HK-2 (cell line): ENCODE data around the gene DYNC1LI1.
"Not testable (repeated sequence)": the region's sequence is repeated elsewhere in the genome, so short reads cannot be mapped to it uniquely, and the experiment has no call there.

Experiments
- DNase-seq: peaks from one replicate; pipeline ENCODE4 v3.0.0-alpha.2; 2018; ENCODE audit not compliant: unreplicated experiment

The DYNC1LI1 gene

DNA sequence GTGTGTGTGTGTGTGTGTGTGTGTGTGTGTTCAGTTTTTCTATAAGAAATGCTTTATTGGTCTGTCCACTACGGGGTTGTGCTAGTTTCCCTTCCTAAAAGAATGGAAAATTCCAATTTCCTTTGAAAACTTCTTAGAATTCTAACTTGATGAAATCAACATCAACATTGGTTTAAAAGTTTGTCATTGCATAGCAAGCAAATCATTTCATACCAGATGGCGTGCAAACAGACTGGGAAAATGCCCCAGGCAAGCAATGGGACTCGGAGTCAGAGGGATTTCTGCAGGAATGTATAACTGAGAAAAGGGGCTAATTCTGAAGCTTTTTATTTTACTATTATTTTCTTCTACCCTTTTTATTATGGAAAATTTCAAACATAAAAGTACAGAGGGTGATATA, 13.1 kb upstream of the DYNC1LI1 start:
- DNase-seq: no peak

DNA sequence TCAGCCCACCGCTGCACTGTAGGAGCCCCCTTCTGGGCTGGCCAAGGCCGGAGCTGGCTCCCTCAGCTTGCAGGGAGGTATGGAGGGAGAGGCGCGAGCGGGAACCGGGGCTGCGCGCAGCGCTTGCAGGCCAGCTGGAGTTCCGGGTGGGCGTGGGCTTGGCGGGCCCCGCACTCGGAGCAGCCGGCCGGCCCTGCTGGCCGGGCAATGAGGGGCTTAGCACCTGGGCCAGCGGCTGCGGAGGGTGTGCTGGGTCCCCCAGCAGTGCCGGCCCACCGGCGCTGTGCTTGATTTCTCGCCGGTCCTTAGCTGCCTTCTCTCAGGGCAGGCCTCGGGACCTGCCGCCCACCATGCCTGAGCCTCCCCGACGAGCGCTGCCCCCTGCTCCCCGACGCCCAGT, 8.0 kb upstream of the DYNC1LI1 start:
- DNase-seq: not testable (repeated sequence)

- DNase-seq: no peak
Measured at GRCh38 chr3:32577581-32578556, 7.2 kb upstream of the DYNC1LI1 start.

GRCh38 chr3:32577174-32577573, 6.5 kb upstream of the DYNC1LI1 start:
- DNase-seq: no peak

DNA sequence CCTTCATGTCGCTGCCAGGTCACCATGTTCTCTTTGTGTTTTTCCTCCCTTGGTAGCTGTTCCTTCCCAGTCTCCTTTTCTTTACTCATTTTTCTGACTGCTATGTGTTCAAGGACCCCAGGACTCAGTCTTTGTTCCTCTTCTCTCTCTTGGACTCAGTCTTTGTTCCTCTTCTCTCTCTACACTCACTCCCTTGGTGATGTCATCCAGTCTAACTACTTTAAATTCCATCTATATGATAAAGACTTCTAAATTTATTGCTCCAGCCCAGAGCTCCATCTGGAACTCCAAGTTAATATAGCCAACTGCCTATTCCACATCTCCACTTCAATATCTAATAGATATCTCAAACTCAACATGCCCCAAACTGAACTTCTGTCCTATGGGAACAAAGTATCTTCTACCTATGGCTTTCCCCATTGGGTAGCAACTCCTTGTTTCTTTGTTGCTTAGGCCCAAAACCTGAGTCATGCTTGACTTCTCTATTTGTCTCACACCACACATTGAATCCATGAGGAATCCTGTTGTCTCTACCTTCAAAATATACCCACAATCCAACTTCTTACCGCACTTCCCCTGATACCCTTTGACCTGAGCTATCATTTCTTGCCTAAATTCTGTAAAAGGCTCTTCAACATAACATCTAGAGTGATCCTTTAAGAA, 4.9 kb upstream of the DYNC1LI1 start:
- DNase-seq: no peak

GRCh38 chr3:32571192-32571485, 481 bp upstream of the DYNC1LI1 start:
- DNase-seq: no peak

DNA sequence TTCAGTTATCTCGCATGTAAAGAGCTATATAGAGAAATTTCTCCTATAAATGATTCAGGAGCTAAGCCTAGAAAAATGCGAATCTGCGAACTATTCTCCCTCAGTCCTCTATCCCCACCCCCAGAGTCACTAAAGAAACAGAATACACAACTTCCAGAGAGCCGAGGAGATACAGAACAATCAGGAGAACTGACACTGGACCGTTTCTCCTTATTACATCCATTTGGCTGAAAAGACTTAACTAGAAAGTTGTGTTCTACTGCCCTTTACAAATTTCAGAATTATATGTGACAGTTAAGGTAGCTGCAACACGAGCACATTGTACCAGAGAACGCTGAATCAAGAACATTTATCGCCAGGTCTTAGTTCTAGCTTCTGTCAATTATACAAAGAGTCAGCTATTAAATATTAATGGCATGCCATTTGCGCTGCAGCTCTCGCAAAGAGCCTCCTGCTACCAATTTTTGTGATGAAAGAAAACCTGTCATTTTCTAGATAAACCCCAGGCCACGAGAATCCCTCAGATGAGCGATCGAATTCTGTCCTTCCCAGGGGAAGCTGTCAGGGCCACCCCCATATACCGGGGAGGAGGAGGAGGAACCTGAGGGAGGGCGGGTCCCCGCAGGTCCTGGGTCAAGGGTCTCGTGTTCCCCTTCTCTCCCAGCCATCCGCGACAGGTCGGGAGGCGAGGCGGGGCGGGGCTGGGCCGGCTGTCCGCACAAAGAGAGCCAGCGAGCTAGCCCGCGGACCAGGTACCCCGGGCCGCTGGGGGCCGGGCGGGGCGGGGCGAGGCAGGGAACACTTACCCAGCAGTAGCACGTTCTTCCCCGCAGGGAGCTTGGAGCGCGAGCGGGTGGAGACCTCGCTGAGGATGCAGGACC, 878 bp downstream of the DYNC1LI1 start:
- peak; percentile 62 for DNase-seq

DNA sequence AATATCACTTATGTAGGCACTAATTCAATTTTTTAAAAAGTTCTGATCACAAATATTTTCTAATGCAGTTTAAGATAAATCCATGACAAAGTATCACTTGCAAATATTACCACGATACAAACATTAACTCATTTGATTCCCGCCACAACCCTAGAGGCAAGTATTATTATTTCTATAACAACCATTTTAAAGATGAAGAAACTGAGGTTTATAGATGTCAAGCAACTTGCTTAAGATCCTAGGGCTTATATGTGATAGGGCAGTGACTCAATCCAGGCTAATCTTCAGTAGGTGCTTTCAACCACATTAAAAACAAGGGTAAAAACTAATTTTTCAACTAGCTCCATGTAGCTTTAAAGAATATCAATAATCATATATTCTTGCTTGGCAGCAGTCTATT, 1.7 kb downstream of the DYNC1LI1 start:
- DNase-seq: no peak

- DNase-seq: no peak
Measured at GRCh38 chr3:32564195-32564594, 6.5 kb downstream of the DYNC1LI1 start.

DNA sequence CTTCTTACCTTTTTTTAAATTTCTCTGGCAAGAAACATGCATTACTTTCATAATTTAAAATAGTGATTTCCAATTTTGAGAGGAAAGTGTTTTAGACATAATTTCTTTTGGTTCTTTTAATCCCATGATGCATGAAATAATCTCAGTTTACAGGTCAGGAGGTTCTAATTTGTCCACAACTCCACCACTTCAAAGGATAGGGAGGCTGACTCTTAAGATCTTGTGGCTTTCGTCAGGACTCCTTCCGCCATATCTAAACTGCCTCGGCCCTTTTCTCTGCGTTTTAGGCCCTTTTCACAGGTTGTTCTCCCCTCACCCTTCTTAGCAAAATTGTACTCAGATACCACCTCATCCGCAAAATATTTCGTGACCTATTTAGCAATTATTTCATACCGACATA, 8.0 kb downstream of the DYNC1LI1 start:
- no peak for DNase-seq

DNA sequence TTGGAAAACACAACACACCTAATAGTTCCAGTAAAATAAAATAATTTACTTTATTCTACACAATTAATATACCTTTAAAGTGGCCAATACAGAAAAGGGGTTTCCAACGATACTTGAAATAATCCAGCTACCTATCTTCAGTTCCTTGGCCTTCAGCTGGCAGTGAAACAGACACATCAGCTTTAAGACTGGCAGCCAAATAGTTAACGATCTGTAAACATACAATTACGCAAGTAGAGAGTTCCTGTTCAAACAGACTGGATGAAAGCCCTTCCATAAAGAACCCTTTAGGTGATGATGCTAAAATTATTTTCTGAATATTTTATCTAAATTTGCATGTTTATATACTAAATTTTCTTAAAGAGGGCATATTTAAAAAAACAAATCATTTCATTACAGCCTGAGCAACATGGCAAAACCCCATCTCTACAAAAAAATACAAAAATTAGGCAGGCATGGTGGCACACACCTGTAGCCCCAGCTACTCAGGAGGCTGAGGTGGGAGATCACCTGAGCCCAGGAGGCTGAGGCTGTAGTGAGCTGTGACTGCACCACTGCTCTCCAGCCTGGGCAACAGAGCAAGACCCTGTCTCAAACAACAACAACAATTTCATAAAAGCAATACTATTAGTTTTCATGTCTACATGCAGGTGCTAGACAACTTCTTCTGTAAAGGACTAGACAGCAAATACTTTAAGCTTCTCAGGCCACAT, 12.9 kb downstream of the DYNC1LI1 start:
- DNase-seq: no peak

- DNase-seq: no peak
Measured at GRCh38 chr3:32556332-32556731, 14.3 kb downstream of the DYNC1LI1 start.

DNA sequence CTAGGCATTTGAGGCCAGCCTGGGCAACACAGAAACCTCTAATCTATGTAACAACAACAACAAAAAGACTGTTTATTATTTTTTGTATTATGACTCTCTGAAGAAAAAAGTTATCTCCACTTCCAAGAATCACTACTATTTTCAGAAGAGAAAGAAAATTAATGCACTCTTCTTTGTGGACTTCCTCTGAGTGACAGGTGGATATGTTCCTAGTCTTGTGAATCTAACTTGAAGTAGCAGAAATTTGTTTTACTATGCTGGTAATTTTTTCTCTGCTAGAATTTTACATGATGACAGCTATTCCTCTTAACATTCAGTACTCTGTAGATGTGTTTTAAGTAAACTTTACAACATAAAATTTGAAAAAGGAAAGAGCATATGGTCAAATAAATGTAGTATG, 16.7 kb downstream of the DYNC1LI1 start:
- no peak for DNase-seq

- DNase-seq: no peak
Measured at GRCh38 chr3:32553459-32553858, 17.2 kb downstream of the DYNC1LI1 start.

GRCh38 chr3:32552013-32552412, 18.6 kb downstream of the DYNC1LI1 start:
- no peak for DNase-seq

- DNase-seq: no peak
Measured at GRCh38 chr3:32551496-32551895, 19.2 kb downstream of the DYNC1LI1 start.

GRCh38 chr3:32551087-32551486, 19.6 kb downstream of the DYNC1LI1 start:
- DNase-seq: no peak

- DNase-seq: no peak
Measured at GRCh38 chr3:32545305-32545704, 25.4 kb downstream of the DYNC1LI1 start.

DNA sequence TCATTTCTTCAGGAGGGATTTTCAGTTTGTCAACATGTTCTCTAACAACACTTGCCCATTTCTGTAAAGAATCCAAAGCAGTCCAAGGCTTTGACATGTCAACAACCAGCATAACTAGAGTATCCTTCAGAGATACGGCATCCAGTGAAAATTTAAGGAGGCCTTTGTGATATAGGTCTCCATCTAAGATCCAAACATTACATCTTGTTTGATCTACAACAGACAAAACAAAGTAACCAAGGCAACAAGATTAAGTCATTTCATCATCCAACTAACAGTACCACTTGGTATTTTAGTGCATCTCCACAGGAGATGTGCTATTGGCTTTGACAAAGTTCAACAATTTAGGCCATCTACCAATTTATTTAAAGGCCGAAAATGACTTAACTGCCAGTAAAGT, 25.8 kb downstream of the DYNC1LI1 start:
- DNase-seq: no peak

GRCh38 chr3:32542807-32543206, 27.9 kb downstream of the DYNC1LI1 start:
- DNase-seq: no peak

- DNase-seq: no peak
Measured at GRCh38 chr3:32540899-32541298, 29.8 kb downstream of the DYNC1LI1 start.

DNA sequence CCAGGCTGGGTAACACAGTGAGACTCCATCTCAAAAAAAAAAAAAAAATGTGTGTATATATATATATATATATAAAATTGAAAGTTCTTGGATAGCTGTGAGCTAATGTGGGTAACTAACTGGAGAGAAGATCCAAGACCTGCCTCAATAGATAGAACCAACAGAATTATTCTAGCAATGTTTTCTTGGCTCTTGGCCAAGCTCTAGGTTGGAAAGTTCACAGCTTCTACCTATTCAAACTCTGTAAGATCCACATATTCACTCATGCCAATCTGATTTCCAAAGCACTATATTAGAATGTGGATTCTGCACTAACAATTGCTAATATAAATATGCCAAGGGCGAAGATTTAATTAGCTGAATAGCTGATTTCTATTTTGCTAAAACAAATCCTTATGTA, 38.2 kb downstream of the DYNC1LI1 start:
- no peak for DNase-seq
